WTC11 (cell line): ENCODE results near the gene ALKBH1. TPM values are rescaled to one million over a fixed set of nuclear protein-coding genes. Genes with fewer than 3 reads are reported as not detected.

Experiments
- ATAC-seq: fragments of 200-7000 bp; cut with Tn5 transposase; 2 replicates; pipeline ENCODE4 v1.10.0; 2021; ENCODE audit warnings: mild to moderate bottlenecking, moderate library complexity
- CTCF ChIA-PET: fragments of 300-600 bp; sonication (Branson Sonifier 250); formaldehyde crosslinking; loops from one replicate; lab custom pipeline; 2021; ENCODE audit warnings: antibody characterized with exemption; lab: Charles Lee
- POLR2A ChIA-PET: fragments of 350-600 bp; sonication (Branson Sonifier 250); formaldehyde crosslinking; loops from one replicate; lab custom pipeline; 2021; ENCODE audit warnings: antibody characterized with exemption; lab: Charles Lee
- DNase-seq: peaks from one replicate; pipeline ENCODE4 v3.0.0; 2021; ENCODE audit warnings: low spot score
- H3K27ac Mint-ChIP-seq: 2 replicates; pipeline ENCODE4 v1.8.0; 2021; ENCODE audit warnings: mixed read lengths
- H3K27me3 Mint-ChIP-seq: 2 replicates; pipeline ENCODE4 v1.8.0; 2021; ENCODE audit warnings: low read depth, mild to moderate bottlenecking, moderate library complexity, mixed read lengths
- H3K36me3 Mint-ChIP-seq: 2 replicates; pipeline ENCODE4 v1.8.0; 2021; ENCODE audit warnings: mixed read lengths
- H3K4me1 Mint-ChIP-seq: 2 replicates; pipeline ENCODE4 v1.8.0; 2022; ENCODE audit warnings: mixed read lengths
- H3K4me3 Mint-ChIP-seq: 2 replicates; pipeline ENCODE4 v1.8.0; 2021; ENCODE audit warnings: mild to moderate bottlenecking, moderate library complexity, mixed read lengths
- H3K9me3 Mint-ChIP-seq: 2 replicates; pipeline ENCODE4 v1.8.0; 2021; ENCODE audit warnings: mixed read lengths
- ARID4B ChIP-seq: sonication (generic); formaldehyde crosslinking; IDR thresholded peaks from 2 replicates; pipeline ENCODE4 v1.8.0; 2023; ENCODE audit warnings: missing genetic modification reagents, mild to moderate bottlenecking, borderline replicate concordance
- ATF6 ChIP-seq: sonication (generic); formaldehyde crosslinking; IDR thresholded peaks from 2 replicates; pipeline ENCODE4 v1.8.1; 2023; ENCODE audit warnings: mild to moderate bottlenecking, missing genetic modification reagents
- ESRRA ChIP-seq: sonication (generic); formaldehyde crosslinking; IDR thresholded peaks from 2 replicates; pipeline ENCODE4 v1.8.1; 2022; ENCODE audit warnings: mild to moderate bottlenecking, missing genetic modification reagents, borderline replicate concordance
- HMGA2 ChIP-seq: fragments of 250-450 bp; sonication (Bioruptor Pico); IDR thresholded peaks from 2 replicates; pipeline ENCODE4 v1.4.0; 2021; ENCODE audit warnings: mild to moderate bottlenecking, moderate library complexity
- JUN ChIP-seq: sonication (generic); formaldehyde crosslinking; IDR thresholded peaks from 2 replicates; pipeline ENCODE4 v1.8.0; 2023; ENCODE audit warnings: mild to moderate bottlenecking, missing genetic modification reagents
- NFYB ChIP-seq: sonication (generic); formaldehyde crosslinking; conservative IDR thresholded peaks from 2 replicates; pipeline ENCODE4 v1.8.0; 2022; ENCODE audit warnings: low read depth, missing genetic modification reagents
- NR2C2 ChIP-seq: sonication (generic); formaldehyde crosslinking; IDR thresholded peaks from 2 replicates; pipeline ENCODE4 v1.8.0; 2022; ENCODE audit warnings: mild to moderate bottlenecking, missing genetic modification reagents
- PRRX2 ChIP-seq: fragments of 250-450 bp; sonication (Bioruptor Pico); IDR thresholded peaks from 2 replicates; pipeline ENCODE4 v1.8.0; 2021; ENCODE audit warnings: mild to moderate bottlenecking
- SMAD4 ChIP-seq: sonication (generic); formaldehyde crosslinking; IDR thresholded peaks from 2 replicates; pipeline ENCODE4 v1.8.0; 2022; ENCODE audit warnings: mild to moderate bottlenecking, missing genetic modification reagents
- SP1 ChIP-seq: sonication (generic); formaldehyde crosslinking; conservative IDR thresholded peaks from 2 replicates; pipeline ENCODE4 v1.8.1; 2022; ENCODE audit warnings: missing genetic modification reagents
- TEAD4 ChIP-seq: sonication (generic); formaldehyde crosslinking; IDR thresholded peaks from 2 replicates; pipeline ENCODE4 v1.8.0; 2022; ENCODE audit warnings: mild to moderate bottlenecking, missing genetic modification reagents
- ZBTB21 ChIP-seq: sonication (generic); formaldehyde crosslinking; IDR thresholded peaks from 2 replicates; pipeline ENCODE4 v1.8.1; 2023; ENCODE audit warnings: mild to moderate bottlenecking, missing genetic modification reagents, borderline replicate concordance
- ZNF232 ChIP-seq: sonication (generic); formaldehyde crosslinking; IDR thresholded peaks from 2 replicates; pipeline ENCODE4 v1.8.0; 2022; ENCODE audit warnings: mild to moderate bottlenecking, missing genetic modification reagents
- total RNA-seq: library from RNA; stranded (reverse); gene quantifications from 3 replicates; pipeline ENCODE4 v1.2.3, GENCODE V29; 2021

The ALKBH1 gene
- total RNA-seq, 1 experiment from 2014 or later = 18.8 TPM

GRCh38 chr14:77709412-77709811 lies 1.6 kb upstream of the ALKBH1 start:
- ChIA-PET POLR2A (no interaction called here), CTCF (no interaction called here)
- H3K4me1 Mint-ChIP-seq = peaks cover 18% of the 10 kb centered on the region
- no peak for ATAC-seq
- no peak for DNase-seq
- no peaks in the 10 kb centered on the region for H3K27me3 Mint-ChIP-seq
- H3K27ac Mint-ChIP-seq = peak overlapping the region; percentile 90; the same call in 1 of the 2 replicates
- H3K9me3 Mint-ChIP-seq = no peaks in the 10 kb centered on the region
- H3K36me3 Mint-ChIP-seq = peaks cover 38% of the 10 kb centered on the region
- H3K4me3 Mint-ChIP-seq = peak overlapping the region; percentile 91
- no peak for TF ChIP-seq ZNF232 (CRISPR knock-in tag)
- TF ChIP-seq ESRRA (CRISPR knock-in tag) = no peak
- no peak for TF ChIP-seq NR2C2 (CRISPR knock-in tag)
- TF ChIP-seq SP1 (CRISPR knock-in tag) = no peak
- TF ChIP-seq TEAD4 (CRISPR knock-in tag) = no peak
- no peak for TF ChIP-seq SMAD4 (CRISPR knock-in tag)

- ATAC-seq = no peak
- ChIA-PET POLR2A (no interaction called here), CTCF (no interaction called here)
- peaks cover 44% of the 10 kb centered on the region for H3K36me3 Mint-ChIP-seq
- peak overlapping the region; percentile 91 for H3K4me3 Mint-ChIP-seq
- no peaks in the 10 kb centered on the region for H3K9me3 Mint-ChIP-seq
- H3K27me3 Mint-ChIP-seq = no peaks in the 10 kb centered on the region
- TF ChIP-seq SMAD4 (CRISPR knock-in tag) (no peak), ARID4B (CRISPR knock-in tag) (no peak), ZBTB21 (no peak), ATF6 (CRISPR knock-in tag) (no peak), SP1 (CRISPR knock-in tag) (no peak), TEAD4 (CRISPR knock-in tag) (no peak), ESRRA (CRISPR knock-in tag) (no peak)
- TF ChIP-seq, all 79 proteins: peak for 0
- no peak for DNase-seq
- Mint-ChIP-seq H3K4me1 (peaks cover 18% of the 10 kb centered on the region), H3K27ac (peak overlapping the region; percentile 90)
Measured at GRCh38 chr14:77708749-77709148, 926 bp upstream of the ALKBH1 start.

- Mint-ChIP-seq H3K4me1 (peaks cover 18% of the 10 kb centered on the region), H3K27ac (peak overlapping the region; percentile 88; the same call in 1 of the 2 replicates), H3K4me3 (peak overlapping the region; percentile 91)
- TF ChIP-seq PRRX2 (CRISPR knock-in tag) (no peak), ARID4B (CRISPR knock-in tag) (peak; percentile 12; the same call in 1 of the 2 replicates), JUN (CRISPR knock-in tag) (no peak), NFYB (CRISPR knock-in tag) (no peak), HMGA2 (CRISPR knock-in tag) (no peak)
- TF ChIP-seq, all 79 proteins: peak for 1
- DNase-seq (no peak), ATAC-seq (peak; percentile 26)
- H3K36me3 Mint-ChIP-seq = peaks cover 35% of the 10 kb centered on the region
- ChIA-PET CTCF (no interaction called here), POLR2A (no interaction called here)
- H3K9me3 Mint-ChIP-seq = no peaks in the 10 kb centered on the region
- no peaks in the 10 kb centered on the region for H3K27me3 Mint-ChIP-seq
Measured at GRCh38 chr14:77707355-77707723, 484 bp downstream of the ALKBH1 start.
